HEK293T (cell line): ENCODE data around the gene CNTD1.
"Not testable (repeated sequence)": the region's sequence is repeated elsewhere in the genome, so short reads cannot be mapped to it uniquely, and the experiment has no call there.

Source experiments
- CTCF ChIA-PET: fragments of 350-600 bp; formaldehyde crosslinking; extraction: SDS; loops from one replicate; lab custom pipeline; 2021; ENCODE audit warnings: antibody characterized with exemption, inconsistent platforms; lab: Yijun Ruan, JAX
- POLR2A ChIA-PET: fragments of 350-600 bp; formaldehyde crosslinking; extraction: SDS; loops from one replicate; lab custom pipeline; 2020; ENCODE audit warnings: antibody characterized with exemption, inconsistent platforms; lab: Yijun Ruan, JAX
- DNase-seq: peaks from one replicate; pipeline ENCODE4 v3.0.0; 2012; ENCODE audit warnings: mixed read lengths; ENCODE audit errors: extremely low spot score
- BHLHE40 ChIP-seq: fragments of 450-650 bp; IDR thresholded peaks from 2 replicates; pipeline ENCODE4 v1.6.1; 2016; ENCODE audit warnings: mild to moderate bottlenecking, moderate library complexity, borderline replicate concordance
- FOXM1 ChIP-seq: fragments of 450-650 bp; IDR thresholded peaks from 2 replicates; pipeline ENCODE4 v1.6.1; 2017; ENCODE audit warnings: mild to moderate bottlenecking, borderline replicate concordance
- L3MBTL2 ChIP-seq: fragments of 450-650 bp; conservative IDR thresholded peaks from 2 replicates; pipeline ENCODE4 v1.6.1; 2016; ENCODE audit warnings: mild to moderate bottlenecking
- LEF1 ChIP-seq: fragments of 450-650 bp; IDR thresholded peaks from 2 replicates; pipeline ENCODE4 v1.6.1; 2017; ENCODE audit warnings: mild to moderate bottlenecking, borderline replicate concordance
- PKNOX1 ChIP-seq: fragments of 450-650 bp; IDR thresholded peaks from 2 replicates; pipeline ENCODE4 v1.6.1; 2016
- SP1 ChIP-seq: fragments of 450-650 bp; IDR thresholded peaks from 2 replicates; pipeline ENCODE4 v1.6.1; 2017
- TARDBP ChIP-seq: fragments of 450-650 bp; IDR thresholded peaks from 2 replicates; pipeline ENCODE4 v1.6.1; 2016

CNTD1 gene

GRCh38 chr17:42855048-42855596 is 56.5 kb downstream of the CNTD1 start:
- ChIA-PET CTCF (no interaction called here), POLR2A (interaction anchor here (1.2 kb wide), 1 partner anchor 10 kb away, joined by 3 read pairs; no protein-coding TSS in a partner anchor)
- DNase-seq: no peak
- TF ChIP-seq TARDBP (no peak), SP1 (no peak), BHLHE40 (no peak), LEF1 (no peak), L3MBTL2 (no peak), FOXM1 (no peak)

GRCh38 chr17:42856093-42856492 is 57.4 kb downstream of the CNTD1 start:
- DNase-seq, POLR2A ChIA-PET, CTCF ChIA-PET: not testable (repeated sequence)

- CTCF ChIA-PET, DNase-seq: not testable (repeated sequence)
- POLR2A ChIA-PET: interaction anchor here (1.1 kb wide), 1 partner anchor 141 kb away, joined by 3 read pairs; the partner anchor contains the start of gene RPL27
These were observed 57.9 kb downstream of the CNTD1 start for GRCh38 chr17:42856516-42856915.

GRCh38 chr17:42857389-42857788 is 58.7 kb downstream of the CNTD1 start:
- no peak for TF ChIP-seq L3MBTL2
- TF ChIP-seq PKNOX1: no peak
- ChIA-PET CTCF (no interaction called here), POLR2A (interaction anchor here (0.8 to 1.1 kb wide), 2 partner anchors 33 to 141 kb away, joined by 3 read pairs; partner anchors contain the start of genes BECN1 and RPL27)
- DNase-seq: no peak
